ACC112 (cell line): ENCODE results near the gene CLRN3.
A peak's percentile ranks its signal among the peaks of the same experiment; 100 is the strongest.

ENCODE experiments used
- H2AFZ ChIP-seq: fragments of 200-600 bp; sonication (generic); one replicate; pipeline ENCODE4 v1.6.0; 2017; ENCODE audit warnings: antibody characterized with exemption, low read length; ENCODE audit not compliant: unreplicated experiment
- H3K27ac ChIP-seq: fragments of 200-600 bp; sonication (generic); 2 replicates; pipeline ENCODE4 v1.5.1; 2014; ENCODE audit warnings: low read depth, mild to moderate bottlenecking, antibody characterized with exemption, low read length, moderate library complexity
- H3K27me3 ChIP-seq: fragments of 200-600 bp; sonication (generic); 2 replicates; pipeline ENCODE4 v1.6.1; 2014; ENCODE audit warnings: mild to moderate bottlenecking, antibody characterized with exemption, low read length, moderate library complexity, mixed read lengths; ENCODE audit not compliant: insufficient read depth
- H3K36me3 ChIP-seq: fragments of 200-600 bp; sonication (generic); 2 replicates; pipeline ENCODE4 v1.6.1; 2016; ENCODE audit warnings: mild to moderate bottlenecking, antibody characterized with exemption, low read length, moderate library complexity, mixed read lengths; ENCODE audit not compliant: insufficient read depth
- H3K4me1 ChIP-seq: fragments of 200-600 bp; sonication (generic); one replicate; pipeline ENCODE4 v1.6.1; 2016; ENCODE audit warnings: low read length, mixed read lengths; ENCODE audit not compliant: insufficient read depth, unreplicated experiment, control insufficient read depth
- H3K4me3 ChIP-seq: fragments of 200-600 bp; sonication (generic); 2 replicates; pipeline ENCODE4 v1.5.1; 2014; ENCODE audit warnings: mild to moderate bottlenecking, low read depth, low read length
- H3K79me2 ChIP-seq: fragments of 200-600 bp; sonication (generic); one replicate; pipeline ENCODE4 v1.6.0; 2016; ENCODE audit warnings: low read length; ENCODE audit not compliant: control insufficient read depth, unreplicated experiment, insufficient read depth

CLRN3 gene

GRCh38 chr10:127908106-127908958 is 15.6 kb upstream of the CLRN3 start:
- Histone ChIP-seq H3K36me3 (no peaks in the 10 kb centered on the region), H2AFZ (no peak overlapping the region), H3K4me3 (peak overlapping the region; percentile 81), H3K27ac (peak overlapping the region; percentile 78), H3K27me3 (no peaks in the 10 kb centered on the region), H3K79me2 (peaks cover 8% of the 10 kb centered on the region), H3K4me1 (peaks cover 28% of the 10 kb centered on the region)

- Histone ChIP-seq H3K4me3 (peak overlapping the region; percentile 81), H3K27me3 (no peaks in the 10 kb centered on the region), H2AFZ (peak overlapping the region; percentile 23), H3K36me3 (no peaks in the 10 kb centered on the region), H3K79me2 (peaks cover 8% of the 10 kb centered on the region), H3K27ac (peak overlapping the region; percentile 78), H3K4me1 (peaks cover 28% of the 10 kb centered on the region)
These were observed 14.8 kb upstream of the CLRN3 start for GRCh38 chr10:127907411-127908105.

- peak within 1 kb of the TSS; percentile 81 for H3K4me3 ChIP-seq
- H2AFZ ChIP-seq: peak within 1 kb of the TSS; percentile 23
These were observed 14.0 kb upstream of the CLRN3 start, which contains the start of gene PTPRE for GRCh38 chr10:127906548-127907377. Gene PTPRE (plus strand): TSS chr10:127907103. CDS start chr10:128040882, 133,779 bp downstream.

GRCh38 chr10:127905848-127906261 is 13.1 kb upstream of the CLRN3 start:
- Histone ChIP-seq H3K79me2 (peaks cover 8% of the 10 kb centered on the region), H3K27ac (no peak overlapping the region), H3K4me1 (peaks cover 28% of the 10 kb centered on the region), H2AFZ (no peak overlapping the region), H3K36me3 (no peaks in the 10 kb centered on the region), H3K4me3 (no peak overlapping the region), H3K27me3 (no peaks in the 10 kb centered on the region)

More at GRCh38 chr10:127906548-127907377, 14.0 kb upstream of the CLRN3 start, which contains the start of gene PTPRE:
- H3K27ac ChIP-seq: peak within 1 kb of the TSS; percentile 78
- H3K27me3 ChIP-seq: no peaks in the 10 kb centered on the region
- H3K4me1 ChIP-seq: peaks cover 28% of the 10 kb centered on the region
- H3K79me2 ChIP-seq: peaks cover 8% of the 10 kb centered on the region
- no peaks in the 10 kb centered on the region for H3K36me3 ChIP-seq

GRCh38 chr10:127905001-127905847 is 12.5 kb upstream of the CLRN3 start:
- no peak overlapping the region for H3K4me3 ChIP-seq
- no peak overlapping the region for H3K27ac ChIP-seq
- peaks cover 22% of the 10 kb centered on the region for H3K4me1 ChIP-seq
- H3K27me3 ChIP-seq: no peaks in the 10 kb centered on the region
- no peaks in the 10 kb centered on the region for H3K36me3 ChIP-seq
- no peak overlapping the region for H2AFZ ChIP-seq
- H3K79me2 ChIP-seq: peaks cover 8% of the 10 kb centered on the region

- Histone ChIP-seq H2AFZ (no peak overlapping the region), H3K27ac (no peak overlapping the region), H3K4me1 (peaks cover 15% of the 10 kb centered on the region), H3K36me3 (no peaks in the 10 kb centered on the region), H3K79me2 (peaks cover 5% of the 10 kb centered on the region), H3K4me3 (no peak overlapping the region), H3K27me3 (no peaks in the 10 kb centered on the region)
These were observed 11.7 kb upstream of the CLRN3 start for GRCh38 chr10:127904311-127905000.

GRCh38 chr10:127903789-127904188 is 11.0 kb upstream of the CLRN3 start:
- Histone ChIP-seq H2AFZ (no peak overlapping the region), H3K4me1 (peaks cover 8% of the 10 kb centered on the region), H3K4me3 (no peak overlapping the region), H3K79me2 (no peaks in the 10 kb centered on the region), H3K27ac (no peak overlapping the region), H3K27me3 (no peaks in the 10 kb centered on the region), H3K36me3 (no peaks in the 10 kb centered on the region)

GRCh38 chr10:127899766-127900387 is 7.1 kb upstream of the CLRN3 start:
- H3K4me3 ChIP-seq: no peak overlapping the region
- no peaks in the 10 kb centered on the region for H3K27me3 ChIP-seq
- no peaks in the 10 kb centered on the region for H3K36me3 ChIP-seq
- no peak overlapping the region for H3K27ac ChIP-seq
- no peak overlapping the region for H2AFZ ChIP-seq
- H3K79me2 ChIP-seq: no peaks in the 10 kb centered on the region
- no peaks in the 10 kb centered on the region for H3K4me1 ChIP-seq

- Histone ChIP-seq H2AFZ (no peak overlapping the region), H3K27me3 (no peaks in the 10 kb centered on the region), H3K36me3 (no peaks in the 10 kb centered on the region), H3K79me2 (no peaks in the 10 kb centered on the region), H3K4me3 (no peak overlapping the region), H3K4me1 (no peaks in the 10 kb centered on the region), H3K27ac (no peak overlapping the region)
These were observed 4.4 kb upstream of the CLRN3 start for GRCh38 chr10:127897177-127897576.
